NB4 (cell line): Measurements from ENCODE around the gene TMEM178A.

Experiments
- POLR2A ChIP-seq: IDR thresholded peaks from 2 replicates; pipeline ENCODE4 v1.6.1; 2011; ENCODE audit warnings: mild to moderate bottlenecking; ENCODE audit not compliant: insufficient read length; ENCODE audit errors: extremely low read depth
- TF ChIP-seq, protein P1 (sequence below): IDR thresholded peaks from one replicate; pipeline ENCODE4 v1.5.1; 2012; ENCODE audit warnings: low read depth, low read length

DNA sequence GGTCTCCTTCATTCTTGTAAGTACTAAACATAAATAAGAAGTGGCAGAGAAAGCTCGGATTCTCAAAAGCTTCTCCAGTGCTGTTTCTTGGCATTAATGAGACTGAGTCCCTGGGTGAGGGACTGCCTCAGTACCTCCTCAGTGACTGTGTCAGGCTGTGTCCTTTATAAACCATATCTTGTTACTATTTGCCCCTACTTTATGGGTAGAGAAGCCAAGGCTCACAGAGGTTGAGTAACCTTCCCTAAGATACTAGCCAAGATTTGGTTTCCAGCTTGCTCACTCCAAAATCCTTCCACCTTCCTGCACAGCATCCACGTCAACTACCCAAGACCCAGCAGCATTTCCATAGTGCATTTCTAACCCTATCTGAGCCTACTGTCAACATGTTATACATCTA, 57.8 kb downstream of the TMEM178A start:
- TF ChIP-seq, protein P1, sequence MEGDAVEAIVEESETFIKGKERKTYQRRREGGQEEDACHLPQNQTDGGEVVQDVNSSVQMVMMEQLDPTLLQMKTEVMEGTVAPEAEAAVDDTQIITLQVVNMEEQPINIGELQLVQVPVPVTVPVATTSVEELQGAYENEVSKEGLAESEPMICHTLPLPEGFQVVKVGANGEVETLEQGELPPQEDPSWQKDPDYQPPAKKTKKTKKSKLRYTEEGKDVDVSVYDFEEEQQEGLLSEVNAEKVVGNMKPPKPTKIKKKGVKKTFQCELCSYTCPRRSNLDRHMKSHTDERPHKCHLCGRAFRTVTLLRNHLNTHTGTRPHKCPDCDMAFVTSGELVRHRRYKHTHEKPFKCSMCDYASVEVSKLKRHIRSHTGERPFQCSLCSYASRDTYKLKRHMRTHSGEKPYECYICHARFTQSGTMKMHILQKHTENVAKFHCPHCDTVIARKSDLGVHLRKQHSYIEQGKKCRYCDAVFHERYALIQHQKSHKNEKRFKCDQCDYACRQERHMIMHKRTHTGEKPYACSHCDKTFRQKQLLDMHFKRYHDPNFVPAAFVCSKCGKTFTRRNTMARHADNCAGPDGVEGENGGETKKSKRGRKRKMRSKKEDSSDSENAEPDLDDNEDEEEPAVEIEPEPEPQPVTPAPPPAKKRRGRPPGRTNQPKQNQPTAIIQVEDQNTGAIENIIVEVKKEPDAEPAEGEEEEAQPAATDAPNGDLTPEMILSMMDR, result no peak
- no peak for TF ChIP-seq POLR2A
